Progenitor cell of endocrine pancreas (in vitro differentiated cells): ENCODE data around the gene ASB13. TPM values are rescaled to one million over a fixed set of nuclear protein-coding genes. Genes with fewer than 3 reads are reported as not detected.

Experiments used
- DNase-seq: peaks from one replicate; pipeline ENCODE4 v3.0.0; 2021; ENCODE audit warnings: low spot score; ENCODE audit not compliant: unreplicated experiment
- H3K27ac Mint-ChIP-seq: 2 replicates; pipeline ENCODE4 v1.8.0; 2021; ENCODE audit warnings: mild to moderate bottlenecking, moderate library complexity, mixed read lengths
- H3K27me3 Mint-ChIP-seq: 2 replicates; pipeline ENCODE4 v1.8.0; 2021; ENCODE audit warnings: mixed read lengths
- H3K36me3 Mint-ChIP-seq: 2 replicates; pipeline ENCODE4 v1.8.0; 2022; ENCODE audit warnings: mixed read lengths; ENCODE audit not compliant: insufficient read depth
- H3K4me1 Mint-ChIP-seq: 2 replicates; pipeline ENCODE4 v1.8.0; 2021; ENCODE audit warnings: low read depth, mixed read lengths
- H3K4me3 Mint-ChIP-seq: 2 replicates; pipeline ENCODE4 v1.8.0; 2021; ENCODE audit warnings: low read depth, mild to moderate bottlenecking, moderate library complexity, mixed read lengths
- H3K9me3 Mint-ChIP-seq: 2 replicates; pipeline ENCODE4 v1.8.0; 2021; ENCODE audit warnings: low read depth, mixed read lengths
- total RNA-seq: library from RNA; stranded (reverse); gene quantifications from 2 replicates; pipeline ENCODE4 v1.2.1, GENCODE V29; 2021
- TF ChIP-seq, protein P1 (sequence below): fragments of 200-600 bp; sonication (generic); IDR thresholded peaks from one replicate; pipeline ENCODE4 v1.5.0; 2021; ENCODE audit warnings: antibody characterized with exemption, mild to moderate bottlenecking; ENCODE audit not compliant: unreplicated experiment

The ASB13 gene
- total RNA-seq, 1 donor from 2014 or later: 11.1 TPM

GRCh38 chr10:5662708-5663579 is 3.5 kb downstream of the ASB13 start:
- peaks cover 22% of the 10 kb centered on the region for H3K4me1 Mint-ChIP-seq
- no peaks in the 10 kb centered on the region for H3K36me3 Mint-ChIP-seq
- H3K9me3 Mint-ChIP-seq: no peaks in the 10 kb centered on the region
- no peak overlapping the region for H3K27ac Mint-ChIP-seq
- H3K27me3 Mint-ChIP-seq: peaks cover 26% of the 10 kb centered on the region
- TF ChIP-seq, protein P1, sequence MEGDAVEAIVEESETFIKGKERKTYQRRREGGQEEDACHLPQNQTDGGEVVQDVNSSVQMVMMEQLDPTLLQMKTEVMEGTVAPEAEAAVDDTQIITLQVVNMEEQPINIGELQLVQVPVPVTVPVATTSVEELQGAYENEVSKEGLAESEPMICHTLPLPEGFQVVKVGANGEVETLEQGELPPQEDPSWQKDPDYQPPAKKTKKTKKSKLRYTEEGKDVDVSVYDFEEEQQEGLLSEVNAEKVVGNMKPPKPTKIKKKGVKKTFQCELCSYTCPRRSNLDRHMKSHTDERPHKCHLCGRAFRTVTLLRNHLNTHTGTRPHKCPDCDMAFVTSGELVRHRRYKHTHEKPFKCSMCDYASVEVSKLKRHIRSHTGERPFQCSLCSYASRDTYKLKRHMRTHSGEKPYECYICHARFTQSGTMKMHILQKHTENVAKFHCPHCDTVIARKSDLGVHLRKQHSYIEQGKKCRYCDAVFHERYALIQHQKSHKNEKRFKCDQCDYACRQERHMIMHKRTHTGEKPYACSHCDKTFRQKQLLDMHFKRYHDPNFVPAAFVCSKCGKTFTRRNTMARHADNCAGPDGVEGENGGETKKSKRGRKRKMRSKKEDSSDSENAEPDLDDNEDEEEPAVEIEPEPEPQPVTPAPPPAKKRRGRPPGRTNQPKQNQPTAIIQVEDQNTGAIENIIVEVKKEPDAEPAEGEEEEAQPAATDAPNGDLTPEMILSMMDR: no peak
- no peak for DNase-seq
- no peak overlapping the region for H3K4me3 Mint-ChIP-seq

GRCh38 chr10:5661043-5661442 is 5.4 kb downstream of the ASB13 start:
- DNase-seq: no peak
- Mint-ChIP-seq H3K4me1 (peaks cover 15% of the 10 kb centered on the region), H3K9me3 (no peaks in the 10 kb centered on the region), H3K36me3 (no peaks in the 10 kb centered on the region), H3K27me3 (peaks cover 16% of the 10 kb centered on the region), H3K27ac (no peak overlapping the region), H3K4me3 (no peak overlapping the region)
- TF ChIP-seq, protein P1: no peak

DNA sequence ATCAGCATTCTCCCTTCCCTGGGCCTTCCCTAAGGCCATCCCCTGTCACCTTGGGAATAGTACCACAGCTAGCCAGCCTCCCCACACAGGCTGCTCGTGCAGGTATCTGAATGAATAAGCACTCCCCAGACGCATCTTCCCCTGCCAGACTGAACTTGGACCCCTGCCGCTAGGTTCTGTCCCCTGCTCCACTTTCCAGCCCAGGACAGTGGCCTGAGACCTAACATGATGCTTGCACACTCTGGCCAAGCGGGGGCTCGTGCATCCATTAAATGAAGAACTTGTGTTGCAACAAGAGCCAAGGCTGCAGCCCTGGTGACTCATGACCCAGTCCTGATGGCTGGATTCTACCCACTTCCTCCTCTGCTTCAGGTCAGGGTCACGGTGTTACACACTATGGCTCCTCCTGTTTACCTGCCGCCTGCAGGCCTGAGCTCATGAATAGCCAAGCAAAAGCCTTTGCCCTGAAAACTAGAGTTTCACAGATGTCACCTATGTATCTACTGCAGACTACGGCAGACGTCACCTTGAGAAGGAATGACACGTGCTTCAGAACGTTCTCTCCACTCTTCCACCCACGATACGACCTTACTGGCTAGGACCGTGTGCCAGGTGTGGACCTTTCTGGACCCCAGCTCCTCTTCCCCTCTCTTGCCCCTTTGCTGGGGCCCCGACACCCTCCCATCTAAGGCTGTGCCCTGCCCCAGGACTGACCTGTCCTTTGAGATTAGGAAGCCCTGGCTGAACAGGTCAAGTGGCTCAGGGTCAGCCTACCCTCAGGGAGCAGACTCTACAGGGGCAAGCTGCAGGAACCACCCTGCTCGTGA is 6.5 kb downstream of the ASB13 start:
- no peak for DNase-seq
- Mint-ChIP-seq H3K9me3 (no peaks in the 10 kb centered on the region), H3K36me3 (no peaks in the 10 kb centered on the region), H3K4me3 (no peak overlapping the region), H3K27ac (peak overlapping the region; percentile 61), H3K4me1 (peaks cover 12% of the 10 kb centered on the region), H3K27me3 (peaks cover 12% of the 10 kb centered on the region)
- TF ChIP-seq, protein P1: no peak

- Mint-ChIP-seq H3K4me3 (no peak overlapping the region), H3K9me3 (no peaks in the 10 kb centered on the region), H3K36me3 (no peaks in the 10 kb centered on the region), H3K27ac (peak overlapping the region; percentile 61), H3K27me3 (peaks cover 8% of the 10 kb centered on the region), H3K4me1 (peaks cover 12% of the 10 kb centered on the region)
- TF ChIP-seq, protein P1: no peak
- no peak for DNase-seq
Observed at GRCh38 chr10:5658871-5659618, 7.3 kb downstream of the ASB13 start.
